Activated T-helper 2 cell treated with anti-CD3 and anti-CD28 coated beads, Interferon-gamma antibody, Interleukin-2, Interleukin-4, amounts not matched to agents 10 μg/mL and 5 μg/mL and 100 μg/mL, durations not matched to agents 14 hours and 24 hours and 36 hours (primary cell): ENCODE data around the gene CD37. TPM values are rescaled to one million over a fixed set of nuclear protein-coding genes. Genes with fewer than 3 reads are reported as not detected.
A peak's percentile ranks its signal among the peaks of the same experiment; 100 is the strongest.

Source experiments
- DNase-seq: peaks from one replicate; pipeline ENCODE4 v3.0.0; 2021; ENCODE audit warnings: low spot score
- H3K27ac Mint-ChIP-seq: one replicate; pipeline ENCODE4 v1.8.0; 2021; ENCODE audit warnings: mixed read lengths
- H3K27me3 Mint-ChIP-seq: one replicate; pipeline ENCODE4 v1.8.0; 2021; ENCODE audit warnings: low read depth, mixed read lengths
- H3K36me3 Mint-ChIP-seq: one replicate; pipeline ENCODE4 v1.8.0; 2021; ENCODE audit warnings: low read depth, mixed read lengths
- H3K4me1 Mint-ChIP-seq: one replicate; pipeline ENCODE4 v1.8.0; 2021; ENCODE audit warnings: low read depth, mixed read lengths
- H3K4me3 Mint-ChIP-seq: one replicate; pipeline ENCODE4 v1.8.0; 2021; ENCODE audit warnings: low read depth, mild to moderate bottlenecking, moderate library complexity, mixed read lengths
- H3K9me3 Mint-ChIP-seq: one replicate; pipeline ENCODE4 v1.8.0; 2021; ENCODE audit warnings: mixed read lengths
- intact Hi-C: fragments of 100-400 bp; cut with micrococcal nuclease; formaldehyde crosslinking; loops from one replicate; pipeline ENCODE4 v1.15.1; 2023
- total RNA-seq: library from RNA; stranded (reverse); gene quantifications from 2 replicates; pipeline ENCODE4 v1.2.3, GENCODE V29; 2022

CD37 gene
- total RNA-seq, 1 donor from 2014 or later: 141 TPM

DNA sequence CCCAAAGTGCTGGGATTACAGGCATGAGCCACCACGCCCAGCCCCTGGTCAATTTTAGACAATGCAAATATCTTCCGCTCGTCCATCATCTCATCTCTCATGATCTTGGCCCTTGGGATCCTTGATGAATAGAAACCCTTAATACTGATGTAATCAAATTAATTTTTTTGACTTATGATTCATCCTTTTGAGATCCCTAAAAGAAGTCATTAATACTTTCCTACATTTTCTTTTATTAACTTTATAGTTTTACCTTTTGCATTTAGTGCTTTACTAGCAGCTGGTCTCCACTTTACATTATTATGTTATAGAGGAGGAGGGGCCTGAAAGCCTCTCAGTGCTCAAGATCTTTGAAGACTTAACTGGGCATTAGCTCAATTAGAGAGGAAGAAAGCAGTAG is 45.2 kb downstream of the CD37 start:
- peaks cover 12% of the 10 kb centered on the region for H3K9me3 Mint-ChIP-seq
- DNase-seq: no peak
- no peaks in the 10 kb centered on the region for H3K36me3 Mint-ChIP-seq
- no peak overlapping the region for H3K4me3 Mint-ChIP-seq
- H3K27me3 Mint-ChIP-seq: peaks cover 15% of the 10 kb centered on the region
- intact Hi-C loops: no loop called here
- H3K27ac Mint-ChIP-seq: no peak overlapping the region
- H3K4me1 Mint-ChIP-seq: no peaks in the 10 kb centered on the region

DNA sequence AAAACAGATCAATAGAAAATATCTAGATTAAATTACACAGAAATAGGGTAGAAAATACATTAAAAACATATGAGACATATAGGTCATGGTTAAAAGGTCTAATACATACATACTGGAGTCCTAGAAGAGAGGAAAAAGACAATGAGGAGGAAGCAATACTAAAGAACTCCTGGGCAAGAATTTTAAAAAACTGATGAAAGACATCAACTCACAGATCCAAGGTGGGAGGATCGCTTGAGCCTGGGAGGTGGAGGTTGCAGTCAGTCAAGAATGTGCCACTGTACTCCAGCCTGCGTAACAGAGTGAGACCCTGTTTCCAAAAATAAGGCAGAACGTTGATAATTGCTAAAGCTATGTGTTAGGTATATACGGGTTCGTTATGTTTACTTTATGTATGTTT is 47.4 kb downstream of the CD37 start:
- H3K27me3 Mint-ChIP-seq: peaks cover 11% of the 10 kb centered on the region
- H3K4me3 Mint-ChIP-seq: no peak overlapping the region
- intact Hi-C loops: no loop called here
- no peak overlapping the region for H3K27ac Mint-ChIP-seq
- DNase-seq: no peak
- peaks cover 2% of the 10 kb centered on the region for H3K4me1 Mint-ChIP-seq
- H3K36me3 Mint-ChIP-seq: no peaks in the 10 kb centered on the region
- peaks cover 12% of the 10 kb centered on the region for H3K9me3 Mint-ChIP-seq

GRCh38 chr19:49383599-49383998 is 48.4 kb downstream of the CD37 start:
- no peak overlapping the region for H3K27ac Mint-ChIP-seq
- intact Hi-C loops: no loop called here
- H3K36me3 Mint-ChIP-seq: no peaks in the 10 kb centered on the region
- peaks cover 2% of the 10 kb centered on the region for H3K4me1 Mint-ChIP-seq
- H3K4me3 Mint-ChIP-seq: no peak overlapping the region
- H3K9me3 Mint-ChIP-seq: peaks cover 12% of the 10 kb centered on the region
- no peak for DNase-seq
- peaks cover 11% of the 10 kb centered on the region for H3K27me3 Mint-ChIP-seq

- Mint-ChIP-seq H3K36me3 (no peaks in the 10 kb centered on the region), H3K27ac (no peak within 1 kb of the TSS), H3K4me1 (peaks cover 7% of the 10 kb centered on the region), H3K9me3 (peaks cover 3% of the 10 kb centered on the region), H3K4me3 (no peak within 1 kb of the TSS), H3K27me3 (peaks cover 9% of the 10 kb centered on the region)
- DNase-seq: peak; percentile 66
- intact Hi-C loops: no loop called here
These were observed 52.7 kb downstream of the CD37 start, which contains the start of gene KASH5 for GRCh38 chr19:49387936-49388372. Gene KASH5, plus strand, starts transcription at chr19:49388249. Its CDS starts 2,635 bp downstream, at chr19:49390884.

DNA sequence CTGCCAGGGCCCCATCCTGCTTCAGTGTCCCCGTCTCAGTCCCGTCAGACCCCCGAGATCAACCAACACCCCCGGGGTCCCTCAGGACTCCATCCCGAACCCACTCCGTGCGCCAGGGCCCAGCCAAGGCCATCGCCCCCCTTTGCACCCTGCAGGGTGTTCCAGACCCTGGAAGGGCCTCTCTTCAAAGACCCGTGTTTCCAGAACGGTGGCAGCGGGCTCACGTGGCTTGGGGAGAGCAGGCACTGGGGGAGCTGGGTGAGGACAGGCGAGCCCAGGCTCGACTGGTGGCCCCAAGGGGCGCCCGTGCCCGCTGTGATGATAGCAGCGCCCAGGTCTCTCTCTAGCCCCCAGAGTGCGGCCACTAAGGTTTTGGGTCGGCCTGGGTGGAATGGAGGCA is 54.2 kb downstream of the CD37 start:
- no peak overlapping the region for H3K27ac Mint-ChIP-seq
- intact Hi-C loops: no loop called here
- no peak overlapping the region for H3K4me3 Mint-ChIP-seq

More for the DNA sequence above, 54.2 kb downstream of the CD37 start:
- Mint-ChIP-seq H3K27me3 (peaks cover 5% of the 10 kb centered on the region), H3K9me3 (no peaks in the 10 kb centered on the region), H3K36me3 (no peaks in the 10 kb centered on the region), H3K4me1 (peaks cover 7% of the 10 kb centered on the region)
- DNase-seq: no peak

Other genes with a start within 250 kb of the CD37 start
- 259 and 279 TPM in 2 replicates for gene SNRNP70, start 250.0 kb upstream of the CD37 start, total RNA-seq
- 5.9 and 7.7 TPM in 2 replicates for gene LIN7B, start 221.0 kb upstream of the CD37 start, total RNA-seq
- 1.7 and 2.3 TPM in 2 replicates for gene C19orf73, start 216.3 kb upstream of the CD37 start, total RNA-seq
- gene PPFIA3, start 215.9 kb upstream of the CD37 start, total RNA-seq: 3.6 and 5.0 TPM in 2 replicates
- not detected in 2 replicates for gene HRC, start 180.0 kb upstream of the CD37 start, total RNA-seq
- gene TRPM4, start 177.6 kb upstream of the CD37 start, total RNA-seq: 1.3 and 1.9 TPM in 2 replicates
- 1.3 and 2.2 TPM in 2 replicates for gene SLC6A16, start 10.2 kb upstream of the CD37 start, total RNA-seq
- not detected in 2 replicates for gene TEAD2, start 27.0 kb downstream of the CD37 start, total RNA-seq
- not detected in 2 replicates for gene DKKL1, start 28.5 kb downstream of the CD37 start, total RNA-seq
- gene KASH5, start 52.8 kb downstream of the CD37 start, total RNA-seq: 0.14 and 0.28 TPM in 2 replicates
- not detected in 2 replicates for gene PTH2, start 88.0 kb downstream of the CD37 start, total RNA-seq
- not detected in 2 replicates for gene GFY, start 90.0 kb downstream of the CD37 start, total RNA-seq
- gene SLC17A7, start 106.1 kb downstream of the CD37 start, total RNA-seq: 0.16 TPM in 1 of 2 replicates, not detected in the other
- 136 and 138 TPM in 2 replicates for gene PIH1D1, start 116.4 kb downstream of the CD37 start, total RNA-seq
- gene ALDH16A1, start 117.8 kb downstream of the CD37 start, total RNA-seq: 26.4 and 32.5 TPM in 2 replicates
- 49.3 and 57.9 TPM in 2 replicates for gene FLT3LG, start 138.8 kb downstream of the CD37 start, total RNA-seq
- 3,221 and 3,346 TPM in 2 replicates for gene RPL13A, start 152.2 kb downstream of the CD37 start, total RNA-seq
- gene RPS11, start 161.0 kb downstream of the CD37 start, total RNA-seq: 2,145 and 2,173 TPM in 2 replicates
- 1.8 and 2.2 TPM in 2 replicates for gene FCGRT, start 177.3 kb downstream of the CD37 start, total RNA-seq
- 3.2 and 3.8 TPM in 2 replicates for gene RCN3, start 192.6 kb downstream of the CD37 start, total RNA-seq
- gene NOSIP, start 245.2 kb downstream of the CD37 start, total RNA-seq: 64.8 and 67.1 TPM in 2 replicates
- 0.83 and 0.84 TPM in 2 replicates for gene PRRG2, start 245.9 kb downstream of the CD37 start, total RNA-seq